Posterior vena cava (tissue), 2 donors: Measurements from ENCODE around the gene DDX39A. TPM values are rescaled to one million over a fixed set of nuclear protein-coding genes. Genes with fewer than 3 reads are reported as not detected.
A peak's percentile ranks its signal among the peaks of the same experiment; 100 is the strongest.
"Not testable (repeated sequence)": the region's sequence is repeated elsewhere in the genome, so short reads cannot be mapped to it uniquely, and the experiment has no call there.

ENCODE experiments used
- DNase-seq: peaks from one replicate; pipeline ENCODE4 v3.0.0-alpha.2; 2020; ENCODE audit warnings: low spot score
- intact Hi-C, 2 donors: fragments of 100-400 bp; cut with DNase I; formaldehyde crosslinking; loops; one replicate each; pipeline versions ENCODE4 v1.14.1 to v1.14.2; 2022 to 2023
- long read RNA-seq, 2 donors: library from polyadenylated mRNA; unstranded; transcript quantifications; one replicate each; pipeline ENCODE4 v2.0.0, GENCODE V29; 2020 to 2021
- total RNA-seq, 2 donors: library from RNA; stranded (reverse); fragmentation: NEBNext Ultra II Directional; extraction: Animal tissue kit (Norgen Biotek cat#: 25700); gene quantifications; one replicate each; pipeline ENCODE4 v1.2.1, GENCODE V29; 2021
- donor health status: DM: yes; HTN: yes; CAD: no.
- donor health status: DM: yes; HTN: yes; CAD: no.

The DDX39A gene
- 10 to 100 TPM; 37.4 to 38.7 TPM for total RNA-seq
- long read RNA-seq, donor 1, transcript DDX39A-201 (11 exons, 1,471 nt) = major isoform, 12 of 28 reads
- long read RNA-seq, donor 1, partial matches to known transcripts = 1 of 28 reads
- long read RNA-seq, donor 1, other reads (novel, unspliced or antisense) = 14 of 28 reads
- long read RNA-seq, donor 2, transcript DDX39A-209 (9 exons, 1,903 nt) = minor isoform, 5 of 279 reads
- long read RNA-seq, donor 2, transcript DDX39A-201 (11 exons, 1,471 nt) = major isoform, 172 of 279 reads
- long read RNA-seq, donor 2, partial matches to known transcripts = 13 of 279 reads
- long read RNA-seq, donor 2, other reads (novel, unspliced or antisense) = 87 of 279 reads

GRCh38 chr19:14419106-14419813 is at the start of gene DDX39A:
DDX39A (minus strand) TSS chr19:14419341; CDS start chr19:14413220, 6,121 bp downstream.
- intact Hi-C loops = loop anchor here in 1 of 2 donors (10.0 kb wide), 1 partner anchor 54 kb away; no protein-coding TSS in a partner anchor
- peak; percentile 99 for DNase-seq

- no peak for DNase-seq
- intact Hi-C loops = no loop called here
Measured at GRCh38 chr19:14467816-14468215, 48.7 kb upstream of the DDX39A start.

- intact Hi-C loops = no loop called here
- no peak for DNase-seq
Measured at GRCh38 chr19:14467391-14467790, 48.2 kb upstream of the DDX39A start.

- intact Hi-C loops = no loop called here
Measured at GRCh38 chr19:14463747-14464146, 44.6 kb upstream of the DDX39A start.

GRCh38 chr19:14462401-14462800 is 43.3 kb upstream of the DDX39A start:
- intact Hi-C loops, DNase-seq: not testable (repeated sequence)

More at GRCh38 chr19:14463747-14464146, 44.6 kb upstream of the DDX39A start:
- DNase-seq = no peak

- DNase-seq = no peak
- intact Hi-C loops = no loop called here
Measured at GRCh38 chr19:14460935-14461334, 41.8 kb upstream of the DDX39A start.

- DNase-seq = no peak
- intact Hi-C loops = no loop called here
Measured at GRCh38 chr19:14459703-14460102, 40.6 kb upstream of the DDX39A start.

GRCh38 chr19:14452303-14452702 is 33.2 kb upstream of the DDX39A start:
- DNase-seq, intact Hi-C loops: not testable (repeated sequence)

- intact Hi-C loops = no loop called here
- DNase-seq = no peak
Measured at GRCh38 chr19:14450876-14451275, 31.7 kb upstream of the DDX39A start.

- DNase-seq = peak; percentile 86
- intact Hi-C loops = no loop called here
Measured at GRCh38 chr19:14450168-14450874, 31.2 kb upstream of the DDX39A start.

- intact Hi-C loops = no loop called here
- no peak for DNase-seq
Measured at GRCh38 chr19:14449321-14449720, 30.2 kb upstream of the DDX39A start.

- intact Hi-C loops = no loop called here
- no peak for DNase-seq
Measured at GRCh38 chr19:14446336-14447036, 27.3 kb upstream of the DDX39A start.

GRCh38 chr19:14443632-14444216 is 24.6 kb upstream of the DDX39A start:
- intact Hi-C loops = no loop called here

GRCh38 chr19:14442891-14443631 is 23.9 kb upstream of the DDX39A start:
- intact Hi-C loops = no loop called here
- DNase-seq = no peak

More at GRCh38 chr19:14443632-14444216, 24.6 kb upstream of the DDX39A start:
- DNase-seq = no peak

GRCh38 chr19:14441041-14441938 is 22.1 kb upstream of the DDX39A start:
- no peak for DNase-seq
- intact Hi-C loops = no loop called here

GRCh38 chr19:14440049-14440448 is 20.9 kb upstream of the DDX39A start:
- intact Hi-C loops = no loop called here
- peak; percentile 94 for DNase-seq

- intact Hi-C loops = no loop called here
- DNase-seq = no peak
Measured at GRCh38 chr19:14439014-14439413, 19.9 kb upstream of the DDX39A start.
